ENCODE results near the gene KCNAB1. TPM values are rescaled to one million over a fixed set of nuclear protein-coding genes. Genes with fewer than 3 reads are reported as not detected.

Gene KCNAB1
- total RNA-seq, 4 donors from 2014 or later, result 4.2 to 11.4 (median 7.8) TPM

DNA sequence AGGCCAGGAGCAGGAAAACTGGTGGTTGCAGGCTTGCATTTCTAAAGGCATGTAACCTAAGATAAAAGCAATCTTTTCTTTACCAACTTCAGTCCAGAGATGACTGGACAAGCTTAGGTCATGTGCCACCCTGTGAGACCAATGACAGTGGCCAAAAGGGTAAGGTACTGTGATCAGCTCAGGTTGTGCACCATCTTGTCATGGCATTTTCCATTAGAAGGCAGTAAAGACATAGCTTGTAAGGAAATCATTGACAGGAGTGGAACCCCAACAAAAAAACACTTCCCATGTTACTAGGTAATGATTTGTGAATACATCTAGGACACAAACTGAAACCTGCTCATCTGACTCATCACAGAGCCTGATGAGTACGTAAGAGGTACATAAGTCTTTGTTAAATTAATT is 399.4 kb downstream of the KCNAB1 start:
- 91 to 94% methylated on average over 1 of the region's 1 CpG for WGBS, 2 donors
- H3K4me3 ChIP-seq, result no peak overlapping the region
- H3K9me3 ChIP-seq, result no peaks in the 10 kb centered on the region
- no peak overlapping the region for H3K27ac ChIP-seq
- TF ChIP-seq EP300 (IDR thresholded peaks at IDR 0.05), result no peak
- no peak for TF ChIP-seq POLR2A (IDR thresholded peaks at IDR 0.05)
- TF ChIP-seq CTCF (IDR thresholded peaks at IDR 0.05), result no peak
- H3K36me3 ChIP-seq, result peaks cover 0 to 4% (median 0%) of the 10 kb centered on the region in 3 donors
- no peaks in the 10 kb centered on the region for H3K27me3 ChIP-seq
- no peak for DNase-seq (ENCODE audit: low spot score in 2 of 2)
- H3K4me1 ChIP-seq, result peaks cover 0 to 27% (median 7%) of the 10 kb centered on the region in 4 donors

DNA sequence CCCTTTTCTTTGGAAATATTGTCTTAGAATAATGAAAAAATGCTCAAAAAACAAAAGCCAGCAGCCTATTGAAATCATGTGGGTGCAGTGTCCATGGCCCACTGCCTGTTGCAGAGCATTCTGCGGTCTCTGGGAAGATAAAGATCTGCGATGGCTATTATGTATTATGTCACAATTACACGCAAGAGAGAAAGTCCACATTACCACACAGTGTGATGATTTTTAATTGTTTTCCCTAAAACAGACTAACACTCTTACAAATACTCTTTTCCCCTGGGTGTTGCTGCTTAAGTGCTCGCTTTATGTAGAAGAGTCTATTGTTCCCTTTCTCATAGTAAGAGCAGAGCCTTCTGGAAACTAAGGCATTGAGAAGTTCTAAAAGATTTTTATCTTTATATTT is 402.3 kb downstream of the KCNAB1 start:
- Histone ChIP-seq H3K9me3 (no peaks in the 10 kb centered on the region), H3K36me3 (peaks cover 0 to 17% (median 0%) of the 10 kb centered on the region in 3 donors), H3K27me3 (no peaks in the 10 kb centered on the region), H3K4me3 (no peak overlapping the region), H3K4me1 (peaks cover 0 to 5% (median 2%) of the 10 kb centered on the region in 4 donors), H3K27ac (no peak overlapping the region)
- TF ChIP-seq POLR2A (IDR thresholded peaks at IDR 0.05) (no peak), EP300 (IDR thresholded peaks at IDR 0.05) (no peak), CTCF (IDR thresholded peaks at IDR 0.05) (no peak)
- WGBS, 2 donors, result 66 to 79% methylated on average over 4 of the region's 4 CpGs
- no peak for DNase-seq (ENCODE audit: low spot score in 2 of 2)

DNA sequence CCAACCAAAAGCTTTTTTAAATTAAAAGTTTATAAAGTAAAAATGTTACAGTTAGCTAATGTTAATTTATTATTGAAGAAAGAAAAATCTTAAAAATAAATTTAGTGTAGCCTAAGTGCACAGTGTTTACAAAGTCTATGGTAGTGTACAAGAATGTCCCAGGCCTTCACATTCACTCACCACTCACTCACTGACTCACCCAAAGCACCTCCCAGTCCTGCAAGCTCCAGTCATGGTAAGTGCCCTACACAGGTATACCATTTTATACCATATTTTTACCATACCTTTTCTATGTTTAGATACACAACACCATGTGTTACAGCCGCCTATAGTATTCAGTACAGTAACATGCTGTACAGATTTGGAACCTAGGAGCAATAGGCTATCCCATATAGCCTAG is 405.4 kb downstream of the KCNAB1 start:
- peaks cover 0 to 4% (median 0%) of the 10 kb centered on the region in 4 donors for H3K4me1 ChIP-seq
- DNase-seq (ENCODE audit: low spot score in 2 of 2), result no peak
- peaks cover 0 to 20% (median 0%) of the 10 kb centered on the region in 3 donors for H3K36me3 ChIP-seq
- H3K9me3 ChIP-seq, result no peaks in the 10 kb centered on the region
- H3K27me3 ChIP-seq, result no peaks in the 10 kb centered on the region
- H3K27ac ChIP-seq, result no peak overlapping the region
- WGBS, 2 donors, result 100% methylated on average over 1 of the region's 1 CpG
- no peak for TF ChIP-seq POLR2A (IDR thresholded peaks at IDR 0.05)
- TF ChIP-seq CTCF (IDR thresholded peaks at IDR 0.05), result no peak
- no peak for TF ChIP-seq EP300 (IDR thresholded peaks at IDR 0.05)
- H3K4me3 ChIP-seq, result no peak overlapping the region

- peaks cover 0 to 31% (median 0%) of the 10 kb centered on the region in 3 donors for H3K36me3 ChIP-seq
- DNase-seq (ENCODE audit: low spot score in 2 of 2), result no peak
- H3K4me1 ChIP-seq, result peaks cover 0 to 4% (median 0%) of the 10 kb centered on the region in 4 donors
- no peaks in the 10 kb centered on the region for H3K9me3 ChIP-seq
- H3K4me3 ChIP-seq, result no peak overlapping the region
- 98 to 100% methylated on average over 1 of the region's 1 CpG for WGBS, 2 donors
- H3K27me3 ChIP-seq, result no peaks in the 10 kb centered on the region
- no peak for TF ChIP-seq CTCF (IDR thresholded peaks at IDR 0.05)
- TF ChIP-seq POLR2A (IDR thresholded peaks at IDR 0.05), result no peak
- TF ChIP-seq EP300 (IDR thresholded peaks at IDR 0.05), result no peak
- H3K27ac ChIP-seq, result no peak overlapping the region
Observed at GRCh38 chr3:156527060-156527459, 406.7 kb downstream of the KCNAB1 start.

DNA sequence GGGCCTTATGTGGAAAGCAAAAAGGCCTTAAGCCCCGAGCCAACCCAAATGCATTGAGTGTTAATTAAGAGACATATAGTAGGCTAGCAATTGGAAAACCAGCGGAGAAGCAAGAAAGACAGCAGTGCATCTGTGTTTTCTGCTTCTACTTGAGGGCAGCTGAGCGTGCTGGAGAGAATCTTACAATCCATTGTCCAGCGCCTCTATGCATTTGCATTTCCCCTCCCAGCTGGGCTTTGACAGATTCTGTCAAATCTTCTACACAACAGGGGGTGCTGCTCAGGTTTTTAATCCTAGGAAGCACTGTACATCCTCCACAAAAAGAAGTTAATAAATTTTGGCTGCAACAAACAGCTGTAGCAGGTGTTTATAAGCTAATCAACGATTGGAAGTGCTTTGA is 410.6 kb downstream of the KCNAB1 start:
- WGBS, 2 donors, result 89 to 92% methylated on average over 5 of the region's 5 CpGs
- no peak overlapping the region for H3K4me3 ChIP-seq
- no peaks in the 10 kb centered on the region for H3K27me3 ChIP-seq
- H3K9me3 ChIP-seq, result no peaks in the 10 kb centered on the region
- DNase-seq (ENCODE audit: low spot score in 2 of 2), result no peak
- H3K27ac ChIP-seq, result no peak overlapping the region
- TF ChIP-seq EP300 (IDR thresholded peaks at IDR 0.05), result no peak
- TF ChIP-seq CTCF (IDR thresholded peaks at IDR 0.05), result no peak
- TF ChIP-seq POLR2A (IDR thresholded peaks at IDR 0.05), result no peak
- H3K4me1 ChIP-seq, result peaks cover 0 to 25% (median 7%) of the 10 kb centered on the region in 4 donors
- peaks cover 0 to 31% (median 0%) of the 10 kb centered on the region in 3 donors for H3K36me3 ChIP-seq

All from tibial nerve (tissue), 4 donors.